HL-60 (cell line): ENCODE measurements around the gene FUT7.

ENCODE experiments used
- DNase-seq, 2 experiments: peaks; one replicate each; pipeline ENCODE4 v3.0.0-alpha.2; 2010 to 2020; ENCODE audit warnings: low read depth in 1 of 2, low spot score in 1 of 2
- H3K27ac ChIP-seq: fragments of 250-450 bp; sonication (Bioruptor Pico); replicated peaks from 2 replicates; pipeline ENCODE4 v1.5.1; 2020; ENCODE audit warnings: mild to moderate bottlenecking, moderate library complexity
- H3K27me3 ChIP-seq: fragments of 250-450 bp; sonication (Bioruptor Pico); 2 replicates; pipeline ENCODE4 v1.5.1; 2021; ENCODE audit warnings: mild to moderate bottlenecking, moderate library complexity; ENCODE audit not compliant: insufficient read depth, poor library complexity, severe bottlenecking
- H3K4me3 ChIP-seq: replicated peaks from 2 replicates; pipeline ENCODE4 v1.5.1; 2011; ENCODE audit warnings: mild to moderate bottlenecking, control low read depth, low read length; ENCODE audit not compliant: insufficient read depth
- GABPA ChIP-seq: IDR thresholded peaks from 2 replicates; pipeline ENCODE4 v1.6.1; 2012; ENCODE audit warnings: low read depth
- POLR2AphosphoS5 ChIP-seq: IDR thresholded peaks from 2 replicates; pipeline ENCODE4 v1.6.1; 2012; ENCODE audit warnings: low read depth
- REST ChIP-seq: IDR thresholded peaks from 2 replicates; pipeline ENCODE4 v1.6.1; 2012; ENCODE audit warnings: low read depth; ENCODE audit not compliant: insufficient replicate concordance
- SPI1 ChIP-seq: IDR thresholded peaks from 2 replicates; pipeline ENCODE4 v1.6.1; 2012; ENCODE audit warnings: low read depth, mild to moderate bottlenecking, borderline replicate concordance
- long read RNA-seq: library from polyadenylated mRNA; unstranded; transcript quantifications from one replicate; pipeline ENCODE4 v2.0.0, GENCODE V29; 2020
- TF ChIP-seq, protein P1 (sequence below): IDR thresholded peaks from one replicate; pipeline ENCODE4 v1.5.1; 2011; ENCODE audit warnings: low read length, control low read depth, inconsistent platforms; ENCODE audit not compliant: insufficient read depth

Gene FUT7, protein sequence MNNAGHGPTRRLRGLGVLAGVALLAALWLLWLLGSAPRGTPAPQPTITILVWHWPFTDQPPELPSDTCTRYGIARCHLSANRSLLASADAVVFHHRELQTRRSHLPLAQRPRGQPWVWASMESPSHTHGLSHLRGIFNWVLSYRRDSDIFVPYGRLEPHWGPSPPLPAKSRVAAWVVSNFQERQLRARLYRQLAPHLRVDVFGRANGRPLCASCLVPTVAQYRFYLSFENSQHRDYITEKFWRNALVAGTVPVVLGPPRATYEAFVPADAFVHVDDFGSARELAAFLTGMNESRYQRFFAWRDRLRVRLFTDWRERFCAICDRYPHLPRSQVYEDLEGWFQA
- long read RNA-seq, transcript FUT7-201 (2 exons, 2,584 nt), result major isoform, 26 of 30 reads
- long read RNA-seq, partial matches to known transcripts, result 4 of 30 reads
- long read RNA-seq, other reads (novel, unspliced or antisense), result 0 of 30 reads

GRCh38 chr9:137031904-137032640 lies at the start of gene FUT7:
Gene FUT7, minus strand, starts transcription at chr9:137032088. Its CDS starts 97 bp downstream, at chr9:137031991.
- Histone ChIP-seq H3K27ac (peak within 1 kb of the TSS; percentile 98), H3K4me3 (peak within 1 kb of the TSS; percentile 88), H3K27me3 (no peaks in the 10 kb centered on the region)
- TF ChIP-seq SPI1 (peak; percentile 96), GABPA (no peak), REST (no peak), POLR2AphosphoS5 (peak; percentile 88)
- TF ChIP-seq, protein P1, sequence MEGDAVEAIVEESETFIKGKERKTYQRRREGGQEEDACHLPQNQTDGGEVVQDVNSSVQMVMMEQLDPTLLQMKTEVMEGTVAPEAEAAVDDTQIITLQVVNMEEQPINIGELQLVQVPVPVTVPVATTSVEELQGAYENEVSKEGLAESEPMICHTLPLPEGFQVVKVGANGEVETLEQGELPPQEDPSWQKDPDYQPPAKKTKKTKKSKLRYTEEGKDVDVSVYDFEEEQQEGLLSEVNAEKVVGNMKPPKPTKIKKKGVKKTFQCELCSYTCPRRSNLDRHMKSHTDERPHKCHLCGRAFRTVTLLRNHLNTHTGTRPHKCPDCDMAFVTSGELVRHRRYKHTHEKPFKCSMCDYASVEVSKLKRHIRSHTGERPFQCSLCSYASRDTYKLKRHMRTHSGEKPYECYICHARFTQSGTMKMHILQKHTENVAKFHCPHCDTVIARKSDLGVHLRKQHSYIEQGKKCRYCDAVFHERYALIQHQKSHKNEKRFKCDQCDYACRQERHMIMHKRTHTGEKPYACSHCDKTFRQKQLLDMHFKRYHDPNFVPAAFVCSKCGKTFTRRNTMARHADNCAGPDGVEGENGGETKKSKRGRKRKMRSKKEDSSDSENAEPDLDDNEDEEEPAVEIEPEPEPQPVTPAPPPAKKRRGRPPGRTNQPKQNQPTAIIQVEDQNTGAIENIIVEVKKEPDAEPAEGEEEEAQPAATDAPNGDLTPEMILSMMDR, result no peak
- DNase-seq, result peak; percentile 74 to 91

DNA sequence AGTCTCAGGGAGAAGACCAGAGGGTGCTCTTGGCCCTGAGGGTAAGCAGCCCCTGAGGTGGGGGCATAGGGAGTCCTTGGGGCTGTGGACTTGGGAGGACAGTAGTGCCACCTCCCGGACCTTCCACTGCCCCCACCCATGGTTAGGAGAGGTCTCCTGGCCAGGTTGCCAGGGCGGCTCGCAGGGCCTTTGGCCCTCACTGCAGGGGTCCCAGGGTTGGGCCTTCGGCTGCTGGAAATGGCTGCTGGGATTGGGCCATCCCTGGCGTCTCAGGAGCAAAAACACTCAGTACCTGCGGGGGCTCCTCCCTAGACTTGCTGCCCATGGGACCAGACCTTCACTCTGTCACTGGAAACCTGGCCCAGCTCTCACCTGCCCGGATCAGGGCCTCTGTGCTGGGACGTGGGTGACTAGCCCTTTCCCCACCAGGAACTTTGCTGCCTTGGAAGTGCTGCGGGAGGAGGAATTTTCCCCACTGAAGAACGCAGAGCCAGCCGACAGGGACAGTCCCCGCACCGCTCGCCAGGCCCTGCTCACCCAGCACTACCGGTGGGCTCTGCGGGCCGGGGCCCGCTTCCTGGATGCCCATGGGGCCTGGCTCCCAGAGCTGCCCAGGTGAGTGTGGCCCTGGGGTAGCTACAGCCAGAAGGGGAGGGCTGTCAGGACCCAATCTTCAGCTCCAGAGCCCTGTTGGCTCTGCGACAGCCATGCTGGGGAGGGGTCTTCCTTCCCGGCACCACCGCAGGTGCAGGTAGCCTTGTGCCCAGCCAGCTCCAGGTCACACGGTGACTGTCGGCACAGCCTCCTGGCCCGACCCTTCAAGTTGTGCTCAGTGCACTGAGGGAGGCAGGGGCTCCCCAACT lies 48.6 kb upstream of the FUT7 start:
- H3K27me3 ChIP-seq, result peaks cover 10% of the 10 kb centered on the region
- H3K27ac ChIP-seq, result no peak overlapping the region
- no peak for DNase-seq
- TF ChIP-seq GABPA, result no peak
- no peak for TF ChIP-seq REST
- TF ChIP-seq SPI1, result no peak
- no peak for TF ChIP-seq POLR2AphosphoS5
- TF ChIP-seq, protein P1, result no peak
- no peak overlapping the region for H3K4me3 ChIP-seq

DNA sequence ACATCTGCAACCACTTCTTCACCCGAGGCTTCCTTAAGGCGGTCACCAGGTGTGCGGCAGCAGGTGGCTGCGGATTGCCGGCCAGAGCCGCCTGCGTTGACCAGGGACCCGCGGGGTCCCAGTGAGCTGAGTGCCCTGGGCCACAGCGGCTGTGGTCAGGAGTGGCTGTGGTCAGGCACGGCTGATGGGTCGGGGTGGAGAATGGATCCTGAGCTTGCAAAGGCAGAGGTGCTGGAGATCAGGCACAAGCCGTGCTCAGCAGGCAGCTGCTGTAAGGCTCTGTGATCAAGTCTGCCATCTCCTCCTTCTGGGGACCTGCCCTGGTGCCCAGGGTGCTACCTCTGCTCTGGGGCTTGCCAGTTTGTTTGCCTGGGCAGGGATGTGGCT lies 47.5 kb upstream of the FUT7 start:
- no peak for DNase-seq
- Histone ChIP-seq H3K27me3 (peaks cover 10% of the 10 kb centered on the region), H3K27ac (no peak overlapping the region), H3K4me3 (no peak overlapping the region)
- TF ChIP-seq SPI1 (no peak), REST (no peak), POLR2AphosphoS5 (no peak), GABPA (no peak)
- TF ChIP-seq, protein P1, result no peak
